Measurements from ENCODE around the gene ITSN2.

DNA sequence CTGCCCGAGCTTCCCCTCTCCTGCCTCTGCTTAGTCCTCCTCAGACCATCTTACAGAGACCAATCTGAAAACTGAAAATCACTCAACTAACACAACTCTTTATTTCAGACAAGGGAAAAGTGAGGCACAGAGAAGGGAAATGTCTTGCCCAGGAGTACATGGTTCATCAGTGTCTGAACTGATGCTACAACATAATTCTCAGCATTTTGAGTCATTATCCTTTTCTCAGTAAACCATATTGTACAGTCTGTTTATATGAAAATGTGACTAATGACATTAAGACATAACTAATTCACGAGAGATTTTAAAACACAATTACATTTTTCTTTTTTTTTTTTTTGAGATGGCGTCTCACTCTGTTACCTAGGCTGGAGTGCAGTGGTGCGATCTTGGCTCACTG lies 62.7 kb downstream of the ITSN2 start:
- TF ChIP-seq, protein P1, sequence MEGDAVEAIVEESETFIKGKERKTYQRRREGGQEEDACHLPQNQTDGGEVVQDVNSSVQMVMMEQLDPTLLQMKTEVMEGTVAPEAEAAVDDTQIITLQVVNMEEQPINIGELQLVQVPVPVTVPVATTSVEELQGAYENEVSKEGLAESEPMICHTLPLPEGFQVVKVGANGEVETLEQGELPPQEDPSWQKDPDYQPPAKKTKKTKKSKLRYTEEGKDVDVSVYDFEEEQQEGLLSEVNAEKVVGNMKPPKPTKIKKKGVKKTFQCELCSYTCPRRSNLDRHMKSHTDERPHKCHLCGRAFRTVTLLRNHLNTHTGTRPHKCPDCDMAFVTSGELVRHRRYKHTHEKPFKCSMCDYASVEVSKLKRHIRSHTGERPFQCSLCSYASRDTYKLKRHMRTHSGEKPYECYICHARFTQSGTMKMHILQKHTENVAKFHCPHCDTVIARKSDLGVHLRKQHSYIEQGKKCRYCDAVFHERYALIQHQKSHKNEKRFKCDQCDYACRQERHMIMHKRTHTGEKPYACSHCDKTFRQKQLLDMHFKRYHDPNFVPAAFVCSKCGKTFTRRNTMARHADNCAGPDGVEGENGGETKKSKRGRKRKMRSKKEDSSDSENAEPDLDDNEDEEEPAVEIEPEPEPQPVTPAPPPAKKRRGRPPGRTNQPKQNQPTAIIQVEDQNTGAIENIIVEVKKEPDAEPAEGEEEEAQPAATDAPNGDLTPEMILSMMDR (IDR thresholded peaks at IDR 0.05), result no peak
- no peak for TF ChIP-seq POLR2AphosphoS5 (IDR thresholded peaks at IDR 0.05)
